Hippocampal formation (tissue), 2 donors: ENCODE measurements around the gene BCAT1.
"Not testable (repeated sequence)": the region's sequence is repeated elsewhere in the genome, so short reads cannot be mapped to it uniquely, and the experiment has no call there.

ENCODE experiments used
- DNase-seq, 2 donors: peaks; one replicate each; lab custom pipeline; 2025; lab: John Stamatoyannopoulos, UW

The BCAT1 gene

GRCh38 chr12:24926080-24926479, 22.8 kb downstream of the BCAT1 start:
- DNase-seq, result not testable (repeated sequence)

- no peak for DNase-seq
These were observed 26.8 kb downstream of the BCAT1 start for GRCh38 chr12:24922090-24922489.

GRCh38 chr12:24921251-24922038, 27.5 kb downstream of the BCAT1 start:
- no peak for DNase-seq

GRCh38 chr12:24920141-24920540, 28.8 kb downstream of the BCAT1 start:
- no peak for DNase-seq

GRCh38 chr12:24919346-24920001, 29.4 kb downstream of the BCAT1 start:
- DNase-seq, result no peak

- DNase-seq, result no peak
These were observed 30.3 kb downstream of the BCAT1 start for GRCh38 chr12:24918596-24918995.

- no peak for DNase-seq
These were observed 33.4 kb downstream of the BCAT1 start for GRCh38 chr12:24915501-24915900.

- no peak for DNase-seq
These were observed 34.9 kb downstream of the BCAT1 start for GRCh38 chr12:24913953-24914352.

GRCh38 chr12:24913130-24913529, 35.8 kb downstream of the BCAT1 start:
- no peak for DNase-seq

- no peak for DNase-seq
These were observed 37.6 kb downstream of the BCAT1 start for GRCh38 chr12:24911271-24911791.

GRCh38 chr12:24910192-24910591, 38.7 kb downstream of the BCAT1 start:
- not testable (repeated sequence) for DNase-seq

- no peak for DNase-seq
These were observed 39.2 kb downstream of the BCAT1 start for GRCh38 chr12:24909667-24910066.

- DNase-seq, result no peak
These were observed 41.4 kb downstream of the BCAT1 start for GRCh38 chr12:24907464-24907863.

- no peak for DNase-seq
These were observed 42.8 kb downstream of the BCAT1 start for GRCh38 chr12:24906141-24906540.

- no peak for DNase-seq
These were observed 43.5 kb downstream of the BCAT1 start for GRCh38 chr12:24905431-24905830.

GRCh38 chr12:24904871-24905270, 44.0 kb downstream of the BCAT1 start:
- no peak for DNase-seq

- DNase-seq, result peak; percentile 41 to 44
These were observed 45.4 kb downstream of the BCAT1 start for GRCh38 chr12:24903329-24904088.

GRCh38 chr12:24902511-24903328, 46.2 kb downstream of the BCAT1 start:
- DNase-seq, result peak in 1 of 2 donors; percentile 44

- peak; percentile 48 to 50 for DNase-seq
These were observed 47.1 kb downstream of the BCAT1 start for GRCh38 chr12:24901576-24902461.

- no peak for DNase-seq
These were observed 48.7 kb downstream of the BCAT1 start for GRCh38 chr12:24900196-24900595.
